H1 (cell line): ENCODE results near the gene INPP5A. TPM values are rescaled to one million over a fixed set of nuclear protein-coding genes. Genes with fewer than 3 reads are reported as not detected.

Experiments used
- CTCF ChIA-PET: fragments of 300-600 bp; sonication (Branson Sonifier 250); formaldehyde crosslinking; loops from one replicate; lab custom pipeline; 2021; ENCODE audit not compliant: partially characterized antibody; lab: Charles Lee
- POLR2A ChIA-PET: fragments of 300-600 bp; sonication (Branson Sonifier 250); formaldehyde crosslinking; loops from one replicate; lab custom pipeline; 2021; ENCODE audit warnings: inconsistent platforms; ENCODE audit not compliant: partially characterized antibody; lab: Charles Lee
- DNase-seq, 2 experiments: peaks; one replicate each; pipeline versions ENCODE4 v3.0.0 to v3.0.0-alpha.2; 2010 to 2022; ENCODE audit warnings: low spot score in 2 of 2, low read depth in 1 of 2, mixed read lengths in 1 of 2
- FAIRE-seq: peaks from 2 replicates; lab custom pipeline; 2011; peaks lifted over from hg19 to GRCh38; lab: Jason Lieb, UNC
- H2AFZ ChIP-seq: 2 replicates; pipeline ENCODE4 v1.8.1; 2012; ENCODE audit warnings: low read length, inconsistent platforms
- H2AK5ac ChIP-seq: 2 replicates; pipeline ENCODE4 v1.6.1; 2013; ENCODE audit warnings: low read depth, low read length
- H2BK120ac ChIP-seq: replicated peaks from 2 replicates; pipeline ENCODE3; 2013; ENCODE audit warnings: low read depth, low read length, inconsistent platforms
- H2BK12ac ChIP-seq: 2 replicates; pipeline ENCODE4 v1.6.1; 2013; ENCODE audit warnings: low read depth, low read length
- H2BK15ac ChIP-seq: 2 replicates; pipeline ENCODE4 v1.6.1; 2013; ENCODE audit warnings: low read length
- H2BK20ac ChIP-seq: 2 replicates; pipeline ENCODE4 v1.6.1; 2013; ENCODE audit warnings: low read length
- H2BK5ac ChIP-seq: 2 replicates; pipeline ENCODE4 v1.6.1; 2013; ENCODE audit warnings: low read depth, low read length
- H3K14ac ChIP-seq: 2 replicates; pipeline ENCODE4 v1.6.1; 2013; ENCODE audit warnings: inconsistent platforms; ENCODE audit not compliant: insufficient read length
- H3K18ac ChIP-seq: 2 replicates; pipeline ENCODE4 v1.6.1; 2013; ENCODE audit warnings: low read length; ENCODE audit errors: extremely low read depth
- H3K23ac ChIP-seq: 2 replicates; pipeline ENCODE4 v1.6.1; 2013; ENCODE audit warnings: inconsistent platforms; ENCODE audit not compliant: insufficient read length
- H3K23me2 ChIP-seq: 2 replicates; pipeline ENCODE4 v1.6.1; 2013; ENCODE audit warnings: low read depth, low read length
- H3K27ac ChIP-seq: 2 replicates; pipeline ENCODE4 v1.6.1; 2011; ENCODE audit warnings: low read depth, low read length, inconsistent platforms
- H3K27me3 ChIP-seq, 4 experiments: replicated peaks in 1 of 4; 1 replicate in 1 of 4; 2 replicates in 3 of 4; pipeline versions ENCODE4 v1.6.1 to v1.8.1; 2011 to 2013; ENCODE audit warnings: low read length in 3 of 4, mild to moderate bottlenecking in 3 of 4, inconsistent platforms in 2 of 4, mixed read lengths in 2 of 4, moderate library complexity in 1 of 4; ENCODE audit not compliant: control insufficient read depth in 3 of 4, insufficient read depth in 3 of 4; ENCODE audit errors: extremely low read depth in 1 of 4
- H3K36me3 ChIP-seq, 4 experiments: 2 replicates each; pipeline versions ENCODE4 v1.6.1 to v1.8.1; 2011 to 2013; ENCODE audit warnings: mild to moderate bottlenecking in 4 of 4, low read length in 3 of 4, moderate library complexity in 2 of 4, control low read depth in 1 of 4, inconsistent platforms in 1 of 4; ENCODE audit not compliant: insufficient read depth in 4 of 4, control insufficient read depth in 2 of 4
- H3K4ac ChIP-seq: replicated peaks from 2 replicates; pipeline ENCODE3; 2013; ENCODE audit warnings: low read length, low read depth, mixed read lengths, inconsistent platforms; ENCODE audit not compliant: insufficient read length
- H3K4me1 ChIP-seq, 4 experiments: replicated peaks in 1 of 4; 1 replicate in 1 of 4; 2 replicates in 3 of 4; pipeline versions ENCODE4 v1.6.1 to v1.8.1; 2011 to 2013; ENCODE audit warnings: low read length in 3 of 4, inconsistent platforms in 2 of 4, mixed read lengths in 1 of 4; ENCODE audit not compliant: insufficient read depth in 4 of 4, control insufficient read depth in 3 of 4
- H3K4me2 ChIP-seq, 2 experiments: 2 replicates each; pipeline versions ENCODE4 v1.6.1 to v1.8.1; 2011 to 2013; ENCODE audit warnings: low read depth in 2 of 2, low read length in 2 of 2, control low read depth in 1 of 2, inconsistent platforms in 1 of 2, mild to moderate bottlenecking in 1 of 2; ENCODE audit not compliant: insufficient read depth in 1 of 2
- H3K4me3 ChIP-seq, 4 experiments: fragments of 200-600, 300-600 bp in 1 of 4; sonication (generic), shearing (Covaris generic), sonication (Bioruptor Twin) in 1 of 4; 2 replicates each; pipeline versions ENCODE4 v1.5.1 to v1.8.1; 2011 to 2016; ENCODE audit warnings: low read length in 4 of 4, low read depth in 3 of 4, control low read depth in 2 of 4, inconsistent platforms in 2 of 4, mild to moderate bottlenecking in 2 of 4, mixed read lengths in 1 of 4, moderate library complexity in 1 of 4; ENCODE audit not compliant: insufficient read depth in 2 of 4; ENCODE audit errors: extremely low read depth in 1 of 4
- H3K56ac ChIP-seq: replicated peaks from 2 replicates; pipeline ENCODE3; 2013; ENCODE audit warnings: low read depth, mild to moderate bottlenecking, mixed read lengths, low read length, inconsistent platforms; ENCODE audit not compliant: insufficient read length
- H3K79me1 ChIP-seq: 2 replicates; pipeline ENCODE4 v1.6.1; 2013; ENCODE audit warnings: low read depth, low read length, control low read depth
- H3K79me2 ChIP-seq, 2 experiments: 2 replicates each; pipeline versions ENCODE4 v1.6.1 to v1.8.1; 2012 to 2013; ENCODE audit warnings: low read length in 2 of 2, mild to moderate bottlenecking in 2 of 2, inconsistent platforms in 1 of 2; ENCODE audit not compliant: insufficient read depth in 2 of 2, control insufficient read depth in 1 of 2
- H3K9ac ChIP-seq, 4 experiments: replicated peaks in 1 of 4; 1 replicate in 1 of 4; 2 replicates in 3 of 4; pipeline versions ENCODE4 v1.6.1 to v1.8.1; 2011 to 2013; ENCODE audit warnings: low read depth in 3 of 4, low read length in 3 of 4, control low read depth in 2 of 4, mild to moderate bottlenecking in 2 of 4, moderate library complexity in 2 of 4, inconsistent platforms in 1 of 4; ENCODE audit errors: extremely low read depth in 1 of 4
- H3K9me3 ChIP-seq, 2 experiments: 2 replicates each; pipeline versions ENCODE4 v1.6.1 to v1.8.1; 2012 to 2013; ENCODE audit warnings: mild to moderate bottlenecking in 2 of 2, moderate library complexity in 2 of 2, control low read depth in 1 of 2, inconsistent platforms in 1 of 2, low read depth in 1 of 2, low read length in 1 of 2, mixed read lengths in 1 of 2; ENCODE audit not compliant: insufficient read depth in 2 of 2
- H4K20me1 ChIP-seq, 2 experiments: replicated peaks in 1 of 2; 2 replicates each; pipeline versions ENCODE3 to v1.8.1; 2011 to 2013; ENCODE audit warnings: inconsistent platforms in 2 of 2, low read length in 2 of 2, mild to moderate bottlenecking in 1 of 2; ENCODE audit not compliant: insufficient read depth in 2 of 2, control insufficient read depth in 1 of 2
- H4K5ac ChIP-seq: 2 replicates; pipeline ENCODE4 v1.6.1; 2013; ENCODE audit warnings: low read length, low read depth, mixed read lengths, inconsistent platforms; ENCODE audit not compliant: insufficient read length
- H4K8ac ChIP-seq: 2 replicates; pipeline ENCODE4 v1.8.0; 2013; ENCODE audit warnings: mild to moderate bottlenecking, moderate library complexity, low read length, inconsistent platforms; ENCODE audit not compliant: insufficient read depth; ENCODE audit errors: extremely low read depth
- H4K91ac ChIP-seq: replicated peaks from 2 replicates; pipeline ENCODE3; 2013; ENCODE audit warnings: low read length, mixed read lengths, inconsistent platforms; ENCODE audit not compliant: insufficient read length
- CEBPB ChIP-seq: IDR thresholded peaks from 2 replicates; pipeline ENCODE4 v1.6.1; 2012; ENCODE audit warnings: low read depth, low read length
- CHD1 ChIP-seq: IDR thresholded peaks from 2 replicates; pipeline ENCODE4 v1.6.1; 2012; ENCODE audit warnings: low read depth, low read length, improper control_type of control experiment
- EGR1 ChIP-seq: IDR thresholded peaks from 2 replicates; pipeline ENCODE4 v1.6.1; 2011; ENCODE audit warnings: low read depth, low read length, borderline replicate concordance
- HDAC6 ChIP-seq: IDR thresholded peaks from one replicate; pipeline ENCODE4 v1.7.1; 2012; ENCODE audit warnings: low read depth, mild to moderate bottlenecking, inconsistent platforms, low read length, moderate library complexity
- JUN ChIP-seq: IDR thresholded peaks from 2 replicates; pipeline ENCODE4 v1.6.1; 2011; ENCODE audit warnings: low read depth, mild to moderate bottlenecking, improper control_type of control experiment, low read length
- JUND ChIP-seq: IDR thresholded peaks from 2 replicates; pipeline ENCODE4 v1.6.1; 2011; ENCODE audit warnings: mild to moderate bottlenecking, improper control_type of control experiment, low read length
- KDM1A ChIP-seq: fragments of 200-600, 300-600 bp; sonication (generic); IDR thresholded peaks from 2 replicates; pipeline ENCODE4 v1.7.1; 2016; ENCODE audit warnings: mild to moderate bottlenecking, low read length, borderline replicate concordance
- NANOG ChIP-seq: IDR thresholded peaks from 2 replicates; pipeline ENCODE4 v1.6.1; 2011; ENCODE audit warnings: low read length, low read depth, mild to moderate bottlenecking, inconsistent platforms; ENCODE audit not compliant: insufficient read depth, poor library complexity, severe bottlenecking
- POLR2A ChIP-seq, 2 experiments: IDR thresholded peaks; 1 replicate in 1 of 2; 2 replicates in 1 of 2; pipeline ENCODE4 v1.6.1; 2011; ENCODE audit warnings: low read depth in 2 of 2, low read length in 2 of 2, mild to moderate bottlenecking in 2 of 2; ENCODE audit errors: control extremely low read depth in 1 of 2
- SP4 ChIP-seq: IDR thresholded peaks from 2 replicates; pipeline ENCODE4 v1.6.1; 2012; ENCODE audit warnings: low read length, inconsistent platforms
- SRF ChIP-seq: IDR thresholded peaks from 2 replicates; pipeline ENCODE4 v1.6.1; 2011; ENCODE audit warnings: mild to moderate bottlenecking, low read depth, low read length, moderate library complexity
- TEAD4 ChIP-seq: IDR thresholded peaks from 2 replicates; pipeline ENCODE4 v1.6.1; 2012; ENCODE audit warnings: low read depth, low read length, inconsistent platforms, mixed read lengths
- WGBS, 2 experiments: shearing (Covaris generic) in 1 of 2; methylation state at CpG; one replicate each; pipeline versions ENCODE4 v1.1.6 to v1.1.7; 2013 to 2015; ENCODE audit warnings: low lambda C conversion rate in 2 of 2, mixed read lengths in 2 of 2, inconsistent platforms in 1 of 2, low coverage in 1 of 2, missing lambda C conversion rate in 1 of 2; ENCODE audit not compliant: insufficient replicate concordance in 2 of 2, insufficient coverage in 1 of 2, insufficient read length in 1 of 2; ENCODE audit errors: extremely low coverage in 1 of 2, missing lambda C conversion rate in 1 of 2; 5-methylcytosine and 5-hydroxymethylcytosine counted together
- polyA plus RNA-seq, 7 experiments: library from polyadenylated mRNA; depleted of rRNA in 3 of 7; stranded (reverse) in 5 of 7; unstranded in 2 of 7; fragments of >200 nt in 5 of 7; fragments of 200-250 nt in 2 of 7; gene quantifications; 1 replicate in 5 of 7; 2 replicates in 1 of 7; 4 replicates in 1 of 7; pipeline versions ENCODE4 v1.2.1 to v1.2.3, GENCODE V29; 2011 to 2013; ENCODE audit warnings: missing spikeins in 2 of 7, mixed read lengths in 2 of 7
- total RNA-seq: library from RNA; stranded (reverse); fragmentation: NEBNext Ultra II Directional; extraction: Animal tissue kit (Norgen Biotek cat#: 25700); gene quantifications from 2 replicates; pipeline ENCODE4 v1.2.1, GENCODE V29; 2021
- TF ChIP-seq, protein P1 (sequence below): IDR thresholded peaks from 2 replicates; pipeline ENCODE4 v1.6.1; 2011; ENCODE audit warnings: low read length, improper control_type of control experiment

The INPP5A gene
- total and polyA plus RNA-seq, 2 of the 8 experiments (the other 6 are each of a cell fraction or from before 2014, with no cell fraction given) = 19.7 to 27.5 TPM

DNA sequence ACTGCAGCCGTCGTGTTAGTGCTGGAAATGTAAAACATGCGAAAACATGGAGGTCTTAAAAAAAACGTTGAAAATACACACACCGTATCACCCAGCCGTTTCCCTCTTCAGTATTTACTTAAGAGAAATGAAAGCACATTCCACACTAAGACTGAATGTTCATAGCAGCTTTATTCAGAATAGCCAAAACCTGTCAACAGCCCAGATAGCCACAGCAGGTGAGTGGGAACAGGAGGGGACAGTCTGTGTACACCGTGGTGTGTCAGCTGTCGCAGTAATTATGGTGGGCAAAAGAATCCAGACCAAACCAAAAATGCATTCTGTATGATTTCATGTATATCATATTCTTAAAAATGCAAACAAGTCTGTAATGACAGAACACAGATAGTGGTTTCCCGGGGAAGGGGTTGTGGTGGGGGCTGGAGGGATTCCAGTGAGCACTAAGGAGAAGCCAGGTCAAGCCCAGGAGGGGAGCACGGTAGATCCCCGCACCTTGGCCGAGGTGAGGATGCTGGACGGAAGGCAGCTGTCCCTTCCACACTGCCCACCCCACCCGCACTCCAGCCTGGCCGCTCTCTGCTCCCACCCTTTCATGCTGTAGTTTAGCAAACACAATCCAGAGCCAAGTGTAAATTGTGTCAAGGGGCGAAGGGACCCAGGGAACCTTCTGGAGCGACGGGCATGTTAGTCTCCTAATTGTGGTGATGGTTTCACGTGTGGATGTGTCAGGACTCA is 124.8 kb downstream of the INPP5A start:
- Histone ChIP-seq H3K4me3 (no peak overlapping the region), H3K27me3 (no peaks in the 10 kb centered on the region), H2BK5ac (no peak overlapping the region), H2AK5ac (no peak overlapping the region), H3K18ac (no peak overlapping the region), H3K27ac (no peak overlapping the region), H2BK20ac (no peak overlapping the region), H4K91ac (no peak overlapping the region), H3K36me3 (no peaks in the 10 kb centered on the region; a peak in 1 of 8 replicates), H4K5ac (no peak overlapping the region), H3K23ac (no peak overlapping the region), H4K20me1 (peaks cover 0 to 3% of the 10 kb centered on the region in 2 experiments), H3K4me1 (no peaks in the 10 kb centered on the region), H3K79me1 (no peaks in the 10 kb centered on the region), H3K9ac (no peak overlapping the region), H2BK15ac (no peak overlapping the region), H3K23me2 (no peaks in the 10 kb centered on the region; the same call in 1 of the 2 replicates), H3K4me2 (no peak overlapping the region), H3K79me2 (no peaks in the 10 kb centered on the region), H3K9me3 (no peaks in the 10 kb centered on the region), H2AFZ (no peak overlapping the region), H2BK120ac (no peak overlapping the region), H3K14ac (no peak overlapping the region), H4K8ac (no peak overlapping the region), H2BK12ac (no peak overlapping the region), H3K56ac (no peak overlapping the region), H3K4ac (no peak overlapping the region)
- ChIA-PET CTCF (interaction anchor here (0.6 kb wide), 1 partner anchor 378 kb away, joined by 4 read pairs; no protein-coding TSS in a partner anchor), POLR2A (no interaction called here)
- WGBS, 2 experiments = 93% methylated on average over 18 of the region's 19 CpGs; no CpG with 5 or more reads in 1 of the 2 experiments
- no peak for FAIRE-seq
- DNase-seq = no peak
- no peak for TF ChIP-seq SRF
- TF ChIP-seq JUN = no peak
- TF ChIP-seq JUND = no peak
- no peak for TF ChIP-seq SP4
- TF ChIP-seq EGR1 = no peak
- TF ChIP-seq CHD1 = no peak
- no peak for TF ChIP-seq KDM1A
- no peak for TF ChIP-seq TEAD4
- no peak for TF ChIP-seq HDAC6
- TF ChIP-seq NANOG = no peak
- no peak for TF ChIP-seq POLR2A (IDR thresholded peaks at IDR 0.05; ENCODE audit: control extremely low read depth in 1 of 2, low read depth in 2 of 2, low read length in 2 of 2)
- TF ChIP-seq, protein P1, sequence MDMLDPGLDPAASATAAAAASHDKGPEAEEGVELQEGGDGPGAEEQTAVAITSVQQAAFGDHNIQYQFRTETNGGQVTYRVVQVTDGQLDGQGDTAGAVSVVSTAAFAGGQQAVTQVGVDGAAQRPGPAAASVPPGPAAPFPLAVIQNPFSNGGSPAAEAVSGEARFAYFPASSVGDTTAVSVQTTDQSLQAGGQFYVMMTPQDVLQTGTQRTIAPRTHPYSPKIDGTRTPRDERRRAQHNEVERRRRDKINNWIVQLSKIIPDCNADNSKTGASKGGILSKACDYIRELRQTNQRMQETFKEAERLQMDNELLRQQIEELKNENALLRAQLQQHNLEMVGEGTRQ = no peak
- TF ChIP-seq CEBPB = no peak
